RWPE2 (cell line): ENCODE data around the gene EN2.

ENCODE experiments used
- ATAC-seq: fragments of 200-7000 bp; cut with Tn5 transposase; 3 replicates; pipeline ENCODE4 v1.9.1; 2021; ENCODE audit warnings: low read depth
- DNase-seq: peaks from one replicate; pipeline ENCODE4 v3.0.0-alpha.2; 2020; ENCODE audit warnings: low spot score
- H3K27ac ChIP-seq: fragments of 450-650 bp; 2 replicates; pipeline ENCODE4 v1.5.1; 2017; ENCODE audit warnings: mild to moderate bottlenecking; ENCODE audit not compliant: poor library complexity, severe bottlenecking
- H3K27me3 ChIP-seq: fragments of 250-450 bp; sonication (Bioruptor Pico); 2 replicates; pipeline ENCODE4 v1.5.1; 2021; ENCODE audit warnings: mild to moderate bottlenecking, moderate library complexity; ENCODE audit not compliant: insufficient read depth, poor library complexity, severe bottlenecking
- H3K36me3 ChIP-seq: fragments of 250-450 bp; sonication (Bioruptor Pico); 2 replicates; pipeline ENCODE4 v1.5.1; 2020; ENCODE audit warnings: low read depth, mild to moderate bottlenecking, moderate library complexity
- H3K4me1 ChIP-seq: fragments of 250-450 bp; sonication (Bioruptor Pico); 2 replicates; pipeline ENCODE4 v1.5.1; 2021; ENCODE audit warnings: mild to moderate bottlenecking, moderate library complexity; ENCODE audit not compliant: insufficient read depth, poor library complexity, severe bottlenecking
- H3K4me3 ChIP-seq: fragments of 250-450 bp; sonication (Bioruptor Pico); 2 replicates; pipeline ENCODE4 v1.5.1; 2021; ENCODE audit warnings: mild to moderate bottlenecking, moderate library complexity; ENCODE audit not compliant: severe bottlenecking
- H3K9me3 ChIP-seq: fragments of 250-450 bp; sonication (Bioruptor Pico); 2 replicates; pipeline ENCODE4 v1.5.1; 2021; ENCODE audit warnings: mild to moderate bottlenecking, moderate library complexity; ENCODE audit not compliant: severe bottlenecking
- CTCF ChIP-seq: fragments of 450-650 bp; IDR thresholded peaks from one replicate; pipeline ENCODE4 v1.5.1; 2017; ENCODE audit warnings: mild to moderate bottlenecking, moderate library complexity; ENCODE audit not compliant: poor library complexity, severe bottlenecking

Gene EN2

GRCh38 chr7:155493744-155494538 is 36.0 kb downstream of the EN2 start:
- H3K9me3 ChIP-seq: no peaks in the 10 kb centered on the region

GRCh38 chr7:155494551-155494950 is 36.6 kb downstream of the EN2 start:
- H3K9me3 ChIP-seq: no peaks in the 10 kb centered on the region
- no peak overlapping the region for H3K27ac ChIP-seq
- no peak for TF ChIP-seq CTCF
- no peaks in the 10 kb centered on the region for H3K36me3 ChIP-seq
- no peaks in the 10 kb centered on the region for H3K4me1 ChIP-seq
- DNase-seq (no peak), ATAC-seq (no peak)
- H3K4me3 ChIP-seq: no peak overlapping the region
- H3K27me3 ChIP-seq: peaks cover 39% of the 10 kb centered on the region

More at GRCh38 chr7:155493744-155494538, 36.0 kb downstream of the EN2 start:
- DNase-seq (no peak), ATAC-seq (no peak)
- Histone ChIP-seq H3K27me3 (peaks cover 33% of the 10 kb centered on the region), H3K36me3 (no peaks in the 10 kb centered on the region), H3K4me3 (no peak overlapping the region), H3K4me1 (no peaks in the 10 kb centered on the region), H3K27ac (no peak overlapping the region)
- no peak for TF ChIP-seq CTCF

GRCh38 chr7:155495440-155496248 is 37.7 kb downstream of the EN2 start:
- TF ChIP-seq CTCF: no peak
- H3K4me1 ChIP-seq: no peaks in the 10 kb centered on the region
- no peaks in the 10 kb centered on the region for H3K9me3 ChIP-seq
- H3K36me3 ChIP-seq: no peaks in the 10 kb centered on the region
- no peak overlapping the region for H3K4me3 ChIP-seq
- ATAC-seq (no peak), DNase-seq (no peak)
- no peak overlapping the region for H3K27ac ChIP-seq
- H3K27me3 ChIP-seq: peaks cover 41% of the 10 kb centered on the region

GRCh38 chr7:155496267-155497005 is 38.5 kb downstream of the EN2 start:
- TF ChIP-seq CTCF: no peak
- Histone ChIP-seq H3K27me3 (peaks cover 47% of the 10 kb centered on the region), H3K36me3 (no peaks in the 10 kb centered on the region), H3K4me3 (no peak overlapping the region), H3K9me3 (no peaks in the 10 kb centered on the region), H3K4me1 (no peaks in the 10 kb centered on the region), H3K27ac (no peak overlapping the region)
- ATAC-seq (no peak), DNase-seq (no peak)
